HFFc6 (cell line): ENCODE results near the gene DPH5. TPM values are rescaled to one million over a fixed set of nuclear protein-coding genes. Genes with fewer than 3 reads are reported as not detected.

Experiments
- DNase-seq: peaks from one replicate; pipeline ENCODE4 v3.0.0-alpha.2; 2018
- H3K27ac Mint-ChIP-seq: 2 replicates; pipeline ENCODE4 v1.8.0; 2020; ENCODE audit warnings: mild to moderate bottlenecking, mixed read lengths
- H3K27me3 Mint-ChIP-seq: 2 replicates; pipeline ENCODE4 v1.8.0; 2021; ENCODE audit warnings: mild to moderate bottlenecking, moderate library complexity, mixed read lengths; ENCODE audit not compliant: insufficient read depth
- H3K36me3 Mint-ChIP-seq: 2 replicates; pipeline ENCODE4 v1.8.0; 2021; ENCODE audit warnings: low read depth, mixed read lengths
- H3K4me1 Mint-ChIP-seq: 2 replicates; pipeline ENCODE4 v1.8.0; 2020; ENCODE audit warnings: low read depth, mixed read lengths
- H3K4me3 Mint-ChIP-seq: 2 replicates; pipeline ENCODE4 v1.8.0; 2020; ENCODE audit warnings: mild to moderate bottlenecking, moderate library complexity, mixed read lengths
- H3K9me3 Mint-ChIP-seq: 2 replicates; pipeline ENCODE4 v1.8.0; 2020; ENCODE audit warnings: mild to moderate bottlenecking, mixed read lengths
- total RNA-seq, 6 experiments: library from RNA; stranded (reverse); fragmentation: NEBNext Ultra II Directional; extraction: Animal tissue kit (Norgen Biotek cat#: 25700); gene quantifications; 2 replicates in 1 of 6; 3 replicates in 5 of 6; pipeline ENCODE4 v1.2.3, GENCODE V29; 2021
- TF ChIP-seq, protein P1 (sequence below): fragments of 200-600 bp; sonication (generic); IDR thresholded peaks from 2 replicates; pipeline ENCODE4 v1.5.0; 2021; ENCODE audit warnings: antibody characterized with exemption, mild to moderate bottlenecking

The DPH5 gene
- total RNA-seq, 6 experiments from 2014 or later = 38.1 to 49.8 (median 39.3) TPM

DNA sequence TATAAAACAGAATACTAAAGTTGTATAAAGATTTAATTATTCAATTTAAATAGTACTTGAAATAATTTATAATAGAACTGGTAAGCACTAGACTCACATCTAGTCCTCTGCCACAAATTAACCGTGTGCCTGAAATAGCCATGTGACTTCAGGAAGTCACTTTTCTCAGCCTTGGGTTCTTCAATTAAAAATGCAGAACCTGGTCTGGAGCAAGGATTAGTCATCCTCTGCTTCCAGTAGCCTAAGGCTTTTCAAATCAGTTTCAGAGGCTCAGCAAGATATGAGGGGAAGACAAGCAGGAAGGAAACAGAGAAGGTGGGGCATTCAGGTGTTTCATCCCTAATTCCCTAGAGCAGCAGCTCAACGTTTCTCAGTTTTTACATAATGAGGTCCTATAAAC is 23.0 kb downstream of the DPH5 start:
- Mint-ChIP-seq H3K36me3 (peaks cover 30% of the 10 kb centered on the region), H3K27me3 (no peaks in the 10 kb centered on the region), H3K4me3 (no peak overlapping the region; the same call in 1 of the 2 replicates), H3K9me3 (no peaks in the 10 kb centered on the region), H3K27ac (peak overlapping the region; percentile 61), H3K4me1 (peaks cover 25% of the 10 kb centered on the region)
- DNase-seq = peak; percentile 59
- TF ChIP-seq, protein P1, sequence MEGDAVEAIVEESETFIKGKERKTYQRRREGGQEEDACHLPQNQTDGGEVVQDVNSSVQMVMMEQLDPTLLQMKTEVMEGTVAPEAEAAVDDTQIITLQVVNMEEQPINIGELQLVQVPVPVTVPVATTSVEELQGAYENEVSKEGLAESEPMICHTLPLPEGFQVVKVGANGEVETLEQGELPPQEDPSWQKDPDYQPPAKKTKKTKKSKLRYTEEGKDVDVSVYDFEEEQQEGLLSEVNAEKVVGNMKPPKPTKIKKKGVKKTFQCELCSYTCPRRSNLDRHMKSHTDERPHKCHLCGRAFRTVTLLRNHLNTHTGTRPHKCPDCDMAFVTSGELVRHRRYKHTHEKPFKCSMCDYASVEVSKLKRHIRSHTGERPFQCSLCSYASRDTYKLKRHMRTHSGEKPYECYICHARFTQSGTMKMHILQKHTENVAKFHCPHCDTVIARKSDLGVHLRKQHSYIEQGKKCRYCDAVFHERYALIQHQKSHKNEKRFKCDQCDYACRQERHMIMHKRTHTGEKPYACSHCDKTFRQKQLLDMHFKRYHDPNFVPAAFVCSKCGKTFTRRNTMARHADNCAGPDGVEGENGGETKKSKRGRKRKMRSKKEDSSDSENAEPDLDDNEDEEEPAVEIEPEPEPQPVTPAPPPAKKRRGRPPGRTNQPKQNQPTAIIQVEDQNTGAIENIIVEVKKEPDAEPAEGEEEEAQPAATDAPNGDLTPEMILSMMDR = no peak

DNA sequence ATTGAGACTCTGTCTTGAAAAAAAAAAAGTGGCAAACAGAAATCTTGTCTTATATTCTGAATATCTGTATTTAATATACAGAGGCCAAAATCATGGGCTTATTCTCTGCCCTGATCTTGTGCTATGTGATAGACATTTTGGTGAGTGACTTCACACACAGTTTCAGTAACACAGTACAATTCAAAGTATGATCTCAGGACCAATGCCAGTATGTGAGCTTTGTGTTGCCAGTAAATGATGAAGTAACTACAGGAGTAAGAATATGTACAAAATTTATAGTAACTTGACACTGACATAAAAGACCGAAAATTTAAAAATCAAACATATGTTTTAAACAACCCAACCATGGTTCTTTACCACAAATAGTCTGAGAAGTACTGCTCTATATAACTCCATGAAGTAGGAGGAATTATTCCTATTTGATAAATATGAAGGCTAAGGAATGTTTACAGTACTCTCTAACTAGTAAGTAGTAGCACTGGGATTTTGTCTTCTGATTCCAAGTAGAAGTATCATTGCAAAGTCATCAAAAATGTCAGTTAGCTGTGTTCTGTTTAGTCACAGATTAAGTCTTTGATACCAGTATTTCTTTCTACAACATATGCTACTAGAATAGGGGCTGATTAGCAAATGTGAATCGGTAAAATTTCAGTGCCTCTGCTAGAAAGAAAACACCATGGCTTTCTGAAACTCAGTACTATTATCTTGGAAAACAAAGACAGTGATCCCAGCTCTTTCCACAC is 25.3 kb downstream of the DPH5 start:
- no peak for DNase-seq
- Mint-ChIP-seq H3K27me3 (no peaks in the 10 kb centered on the region), H3K4me3 (no peak overlapping the region), H3K9me3 (no peaks in the 10 kb centered on the region), H3K4me1 (peaks cover 21% of the 10 kb centered on the region), H3K36me3 (peaks cover 22% of the 10 kb centered on the region), H3K27ac (no peak overlapping the region)
- TF ChIP-seq, protein P1 = no peak

DNA sequence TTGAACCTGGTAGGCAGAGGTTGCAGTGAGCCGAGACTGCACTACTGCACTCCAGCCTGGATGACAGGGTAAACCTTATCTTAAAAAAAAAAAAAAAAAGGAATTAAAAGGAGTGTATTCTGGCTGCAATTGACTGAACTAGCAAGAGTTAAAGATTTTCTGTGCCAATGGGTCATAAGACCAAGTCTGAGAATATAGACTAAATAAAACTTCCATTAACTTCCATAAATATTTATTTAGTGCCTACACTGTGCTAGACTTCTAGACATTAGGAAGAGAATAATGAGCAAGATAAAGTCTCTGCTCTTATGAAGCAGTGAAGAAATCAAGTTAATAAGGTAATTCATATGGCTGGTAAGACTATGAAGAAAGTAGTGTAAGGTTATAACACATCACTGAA is 27.2 kb downstream of the DPH5 start:
- no peak overlapping the region for H3K4me3 Mint-ChIP-seq
- H3K4me1 Mint-ChIP-seq = peaks cover 18% of the 10 kb centered on the region
- H3K9me3 Mint-ChIP-seq = no peaks in the 10 kb centered on the region
- no peak for DNase-seq
- H3K27me3 Mint-ChIP-seq = no peaks in the 10 kb centered on the region
- no peak overlapping the region for H3K27ac Mint-ChIP-seq
- peaks cover 21% of the 10 kb centered on the region for H3K36me3 Mint-ChIP-seq
- TF ChIP-seq, protein P1 = no peak

DNA sequence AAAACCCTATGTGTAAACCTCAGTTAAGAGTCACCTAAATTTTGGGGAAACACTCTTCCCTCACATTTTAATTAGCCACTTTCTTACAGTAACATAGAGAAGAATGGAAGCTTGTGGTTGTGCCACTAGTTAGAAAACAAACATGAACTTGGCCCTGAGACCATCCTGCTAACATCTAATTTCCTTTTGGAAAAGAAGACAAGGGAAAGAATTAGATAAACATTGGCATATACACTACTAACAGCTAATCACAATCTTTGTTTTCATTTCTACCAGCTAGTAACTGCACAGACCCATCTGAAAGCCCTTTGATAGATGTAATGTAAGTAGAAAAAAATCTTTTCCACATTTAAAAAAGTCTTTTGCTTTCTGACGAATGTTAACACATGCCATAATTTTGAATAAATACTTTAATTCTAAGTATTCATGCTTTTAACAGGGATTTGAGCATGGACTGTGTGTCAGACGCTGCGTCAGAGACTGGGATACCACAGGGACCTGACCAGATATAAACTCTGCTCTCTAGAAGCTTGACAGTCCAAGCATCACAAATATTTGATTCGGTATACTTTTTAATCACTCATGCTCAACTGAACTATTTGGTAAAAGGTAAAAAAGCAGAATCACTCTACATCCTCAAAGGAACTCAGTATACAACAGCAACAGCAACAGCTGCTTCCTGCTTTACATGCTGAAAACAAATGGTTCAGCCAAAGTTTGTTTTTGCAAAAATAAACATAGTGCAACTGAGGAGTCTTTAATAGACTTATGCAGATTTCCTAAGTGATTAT is 30.2 kb downstream of the DPH5 start:
- DNase-seq = no peak
- peaks cover 31% of the 10 kb centered on the region for H3K36me3 Mint-ChIP-seq
- no peak overlapping the region for H3K4me3 Mint-ChIP-seq

GRCh38 chr1:100989306-100990077 is 36.1 kb downstream of the DPH5 start:
- Mint-ChIP-seq H3K27ac (peak overlapping the region; percentile 76), H3K4me1 (peaks cover 23% of the 10 kb centered on the region), H3K27me3 (no peaks in the 10 kb centered on the region), H3K9me3 (no peaks in the 10 kb centered on the region), H3K4me3 (no peak overlapping the region), H3K36me3 (peaks cover 47% of the 10 kb centered on the region)
- TF ChIP-seq, protein P1 = no peak
- peak; percentile 89 for DNase-seq

More for the DNA sequence above, 30.2 kb downstream of the DPH5 start:
- Mint-ChIP-seq H3K27me3 (no peaks in the 10 kb centered on the region), H3K27ac (no peak overlapping the region), H3K9me3 (no peaks in the 10 kb centered on the region), H3K4me1 (peaks cover 6% of the 10 kb centered on the region)
- TF ChIP-seq, protein P1 = no peak
